BE2C (cell line): Measurements from ENCODE around the gene DUS2. TPM values are rescaled to one million over a fixed set of nuclear protein-coding genes. Genes with fewer than 3 reads are reported as not detected.

ENCODE experiments used
- DNase-seq: peaks from one replicate; pipeline ENCODE4 v3.0.0-alpha.2; 2020
- H3K27me3 ChIP-seq: fragments of 250-450 bp; sonication (Bioruptor Pico); 2 replicates; pipeline ENCODE4 v1.5.1; 2020; ENCODE audit warnings: mild to moderate bottlenecking
- H3K36me3 ChIP-seq: fragments of 250-450 bp; sonication (Bioruptor Pico); 2 replicates; pipeline ENCODE4 v1.5.1; 2020; ENCODE audit warnings: mild to moderate bottlenecking
- H3K4me1 ChIP-seq: fragments of 250-450 bp; sonication (Bioruptor Pico); 2 replicates; pipeline ENCODE4 v1.5.1; 2020
- H3K4me3 ChIP-seq: 2 replicates; pipeline ENCODE4 v1.5.1; 2011; ENCODE audit warnings: low read depth, low read length
- H3K9me3 ChIP-seq: fragments of 250-450 bp; sonication (Bioruptor Pico); 2 replicates; pipeline ENCODE4 v1.5.1; 2020
- polyA plus RNA-seq: library from polyadenylated mRNA; unstranded; fragments of >200 nt; gene quantifications from one replicate; pipeline ENCODE4 v1.2.1, GENCODE V29; 2012; ENCODE audit warnings: low read depth, missing spikeins; ENCODE audit not compliant: insufficient read length, insufficient read depth
- TF ChIP-seq, protein P1 (sequence below): IDR thresholded peaks from 2 replicates; pipeline ENCODE4 v1.5.1; 2012; ENCODE audit warnings: mild to moderate bottlenecking, low read depth, low read length

DUS2 gene
- 9.8 TPM for polyA plus RNA-seq

DNA sequence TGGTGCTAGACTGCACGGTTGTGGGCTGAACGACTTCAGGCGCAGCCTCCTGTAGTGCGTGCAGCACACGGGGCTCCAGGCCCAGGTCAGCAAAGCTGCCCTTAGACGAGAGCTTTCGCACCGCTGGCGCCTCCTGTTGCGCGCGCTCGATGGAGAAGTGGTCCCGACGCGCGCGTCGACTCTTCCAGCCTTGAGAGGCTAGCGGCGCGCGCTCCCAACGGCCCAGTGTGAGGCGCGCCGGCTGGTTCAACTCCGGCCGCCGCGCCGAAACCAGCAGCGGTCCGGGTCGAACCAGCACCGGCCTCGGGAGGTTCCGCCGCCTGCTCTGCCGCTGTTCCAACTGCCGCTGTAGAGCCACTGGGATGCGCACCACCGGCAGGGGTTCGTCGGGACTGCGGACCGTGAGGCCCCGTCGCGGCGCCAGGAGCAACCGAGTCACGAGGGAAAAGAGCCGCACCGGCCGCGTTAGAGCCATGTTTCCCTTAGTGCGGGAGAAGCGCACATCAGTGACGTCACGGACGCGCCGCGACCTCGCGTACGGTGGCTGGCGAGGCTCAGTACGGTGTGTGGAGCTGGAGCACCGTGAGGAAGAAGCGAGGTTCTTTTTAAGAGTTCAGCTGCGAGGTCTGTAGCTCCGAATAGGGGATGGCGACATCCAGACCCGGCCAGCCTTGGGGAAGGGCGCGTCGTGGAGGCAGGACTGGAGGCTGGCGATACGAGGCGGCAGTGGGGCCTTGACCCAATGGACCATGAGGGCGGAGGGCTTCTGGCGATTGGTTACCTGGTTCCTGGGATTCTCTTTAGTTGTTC lies at the start of gene DUS2, which contains the start of gene DDX28:
Gene DUS2 (plus strand): TSS at position 557 of the 810 bp plus-strand sequence. CDS start 14,740 bp downstream, outside the sequence.
Gene DDX28 (minus strand): TSS at position 505 of the 810 bp plus-strand sequence. CDS start 30 bp downstream, at position 475.
- Histone ChIP-seq H3K27me3 (no peaks in the 10 kb centered on the region), H3K36me3 (peaks cover 13% of the 10 kb centered on the region), H3K4me1 (no peaks in the 10 kb centered on the region), H3K9me3 (no peaks in the 10 kb centered on the region), H3K4me3 (peak within 1 kb of the TSS; percentile 95)
- peak; percentile 90 for DNase-seq
- TF ChIP-seq, protein P1, sequence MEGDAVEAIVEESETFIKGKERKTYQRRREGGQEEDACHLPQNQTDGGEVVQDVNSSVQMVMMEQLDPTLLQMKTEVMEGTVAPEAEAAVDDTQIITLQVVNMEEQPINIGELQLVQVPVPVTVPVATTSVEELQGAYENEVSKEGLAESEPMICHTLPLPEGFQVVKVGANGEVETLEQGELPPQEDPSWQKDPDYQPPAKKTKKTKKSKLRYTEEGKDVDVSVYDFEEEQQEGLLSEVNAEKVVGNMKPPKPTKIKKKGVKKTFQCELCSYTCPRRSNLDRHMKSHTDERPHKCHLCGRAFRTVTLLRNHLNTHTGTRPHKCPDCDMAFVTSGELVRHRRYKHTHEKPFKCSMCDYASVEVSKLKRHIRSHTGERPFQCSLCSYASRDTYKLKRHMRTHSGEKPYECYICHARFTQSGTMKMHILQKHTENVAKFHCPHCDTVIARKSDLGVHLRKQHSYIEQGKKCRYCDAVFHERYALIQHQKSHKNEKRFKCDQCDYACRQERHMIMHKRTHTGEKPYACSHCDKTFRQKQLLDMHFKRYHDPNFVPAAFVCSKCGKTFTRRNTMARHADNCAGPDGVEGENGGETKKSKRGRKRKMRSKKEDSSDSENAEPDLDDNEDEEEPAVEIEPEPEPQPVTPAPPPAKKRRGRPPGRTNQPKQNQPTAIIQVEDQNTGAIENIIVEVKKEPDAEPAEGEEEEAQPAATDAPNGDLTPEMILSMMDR, result no peak

DNA sequence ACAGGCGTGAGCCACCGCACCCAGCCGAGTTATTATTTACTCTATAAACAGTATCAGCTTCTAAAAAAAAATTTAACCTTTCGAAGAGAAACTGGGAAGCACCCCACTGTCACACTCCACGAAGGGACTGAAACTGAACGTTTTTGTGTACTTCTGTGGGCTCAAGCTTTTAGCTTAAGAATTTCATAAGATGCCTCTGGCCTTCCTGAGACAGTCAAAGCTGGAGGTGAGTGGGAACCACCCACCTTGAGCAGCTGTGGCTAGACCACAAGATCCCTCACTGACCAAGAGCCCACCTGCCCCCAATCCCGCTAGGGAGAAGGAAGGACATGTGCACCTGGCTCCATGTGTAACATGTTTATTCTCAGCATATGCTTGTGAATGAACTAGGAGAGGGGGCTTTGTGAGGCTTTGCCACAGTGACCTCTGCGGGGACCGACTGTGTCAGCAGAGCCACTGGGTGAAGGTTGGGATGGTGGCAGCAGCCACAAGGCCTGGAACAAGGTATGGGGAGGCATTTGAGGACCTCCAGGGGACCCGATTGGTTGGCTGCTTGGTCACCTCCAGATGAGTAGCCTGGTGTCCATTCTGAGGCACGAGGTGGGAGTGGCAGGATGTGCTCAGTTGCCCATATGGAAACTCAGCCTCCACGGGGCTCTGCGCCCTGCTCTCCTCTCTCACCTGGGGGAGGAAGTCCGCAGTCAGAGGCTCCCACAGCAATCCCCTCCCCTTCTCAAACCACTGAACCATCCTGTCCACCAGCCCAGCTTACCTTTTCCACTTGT lies 47.6 kb upstream of the DUS2 start:
- Histone ChIP-seq H3K27me3 (no peaks in the 10 kb centered on the region), H3K36me3 (no peaks in the 10 kb centered on the region), H3K4me3 (no peak overlapping the region), H3K9me3 (no peaks in the 10 kb centered on the region), H3K4me1 (no peaks in the 10 kb centered on the region)
- TF ChIP-seq, protein P1, result no peak
- DNase-seq, result no peak

DNA sequence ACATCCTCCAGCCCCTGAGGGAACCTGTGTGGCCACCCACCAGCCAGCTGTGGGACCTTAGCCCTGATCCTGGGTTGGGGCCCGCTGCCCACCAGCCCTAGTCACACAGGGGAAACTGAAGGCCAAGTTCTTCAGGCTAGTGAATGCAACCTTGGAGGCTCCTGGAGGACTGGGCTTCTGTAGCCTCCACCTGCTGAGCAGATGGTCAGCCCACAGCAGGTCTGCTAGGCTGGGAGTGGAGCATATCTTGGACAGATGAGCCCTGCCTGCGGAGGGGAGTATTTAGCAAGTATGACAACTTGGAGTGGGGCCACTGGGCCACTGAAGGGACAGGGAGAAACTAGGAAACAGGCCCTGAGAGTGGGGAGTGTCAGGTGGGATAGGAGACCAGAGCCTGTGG lies 46.9 kb upstream of the DUS2 start:
- TF ChIP-seq, protein P1, result no peak
- no peak for DNase-seq
- Histone ChIP-seq H3K27me3 (no peaks in the 10 kb centered on the region), H3K4me3 (no peak overlapping the region), H3K36me3 (no peaks in the 10 kb centered on the region), H3K4me1 (no peaks in the 10 kb centered on the region), H3K9me3 (no peaks in the 10 kb centered on the region)

DNA sequence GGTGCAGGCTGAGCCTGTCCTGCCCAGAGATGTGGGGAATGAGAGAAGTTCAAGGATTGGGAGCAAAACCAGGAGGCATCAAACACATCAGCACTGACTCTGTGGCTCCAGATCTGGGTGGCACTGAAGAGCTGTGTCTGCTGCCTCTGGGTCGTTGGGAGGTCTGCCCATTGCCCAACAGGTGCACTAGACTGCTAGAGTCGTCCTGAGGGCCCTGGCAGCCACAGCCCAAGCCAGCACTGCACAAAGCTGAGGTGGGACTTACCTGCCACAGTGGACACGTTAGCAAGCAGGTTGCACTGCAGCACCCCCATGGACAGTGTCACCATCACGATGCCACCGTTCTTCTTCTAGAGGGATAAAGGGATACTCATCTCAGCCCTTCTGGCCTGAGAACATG lies 46.1 kb upstream of the DUS2 start:
- no peaks in the 10 kb centered on the region for H3K36me3 ChIP-seq
- no peaks in the 10 kb centered on the region for H3K27me3 ChIP-seq
- TF ChIP-seq, protein P1, result no peak
- H3K4me3 ChIP-seq, result no peak overlapping the region
- H3K9me3 ChIP-seq, result no peaks in the 10 kb centered on the region
- no peaks in the 10 kb centered on the region for H3K4me1 ChIP-seq
- no peak for DNase-seq

DNA sequence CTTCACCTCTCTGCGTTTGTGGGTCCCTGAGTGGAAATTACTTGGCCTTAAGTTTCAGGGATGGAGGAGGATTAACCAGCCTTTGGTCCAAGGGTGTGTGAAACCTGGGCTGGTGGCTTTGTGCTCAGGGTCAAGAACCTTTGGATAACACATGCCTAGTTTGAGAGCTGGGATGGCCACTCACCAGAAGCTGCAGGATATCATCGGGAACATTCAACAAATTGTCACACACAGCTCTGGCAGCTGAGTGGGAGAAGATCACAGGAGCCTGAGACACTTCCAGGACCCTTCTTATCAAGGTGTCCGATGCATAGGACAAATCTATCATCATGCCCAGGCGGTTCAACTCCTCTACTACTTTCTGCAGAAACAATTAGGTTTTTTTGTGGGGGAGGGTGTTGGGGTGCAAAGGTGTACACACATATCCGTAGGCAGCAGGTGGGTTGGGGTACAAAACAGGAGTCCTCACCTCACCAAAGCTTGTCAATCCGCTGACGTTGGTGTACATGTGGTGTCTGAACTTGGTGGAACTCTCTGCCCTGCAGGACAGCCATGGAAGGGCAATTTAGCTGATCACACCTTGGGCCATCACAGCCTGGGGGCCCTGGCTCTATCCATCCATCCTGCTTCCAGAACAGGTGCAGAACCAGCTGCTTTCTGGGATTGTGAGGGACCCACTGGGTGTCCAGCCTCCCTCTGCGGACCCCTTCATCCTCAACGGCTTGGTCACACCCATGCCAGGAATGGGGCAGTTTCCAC lies 45.4 kb upstream of the DUS2 start:
- no peaks in the 10 kb centered on the region for H3K36me3 ChIP-seq
- TF ChIP-seq, protein P1, result no peak
- no peaks in the 10 kb centered on the region for H3K9me3 ChIP-seq

More for the DNA sequence above, 45.4 kb upstream of the DUS2 start:
- no peak for DNase-seq
- Histone ChIP-seq H3K4me3 (no peak overlapping the region), H3K27me3 (no peaks in the 10 kb centered on the region), H3K4me1 (no peaks in the 10 kb centered on the region)
